GM12864 (cell line): ENCODE results near the gene EML1.

Experiments used
- DNase-seq: peaks from one replicate; pipeline ENCODE4 v3.0.0-alpha.2; 2011; ENCODE audit warnings: low read depth
- H3K4me3 ChIP-seq: 2 replicates; pipeline ENCODE4 v1.5.1; 2011; ENCODE audit warnings: mild to moderate bottlenecking, low read depth, low read length, control low read depth
- TF ChIP-seq, protein P1 (sequence below): IDR thresholded peaks from 2 replicates; pipeline ENCODE4 v1.5.1; 2011; ENCODE audit warnings: low read depth, mild to moderate bottlenecking, moderate library complexity, low read length, control low read depth, inconsistent platforms; ENCODE audit errors: missing control alignments

EML1 gene

DNA sequence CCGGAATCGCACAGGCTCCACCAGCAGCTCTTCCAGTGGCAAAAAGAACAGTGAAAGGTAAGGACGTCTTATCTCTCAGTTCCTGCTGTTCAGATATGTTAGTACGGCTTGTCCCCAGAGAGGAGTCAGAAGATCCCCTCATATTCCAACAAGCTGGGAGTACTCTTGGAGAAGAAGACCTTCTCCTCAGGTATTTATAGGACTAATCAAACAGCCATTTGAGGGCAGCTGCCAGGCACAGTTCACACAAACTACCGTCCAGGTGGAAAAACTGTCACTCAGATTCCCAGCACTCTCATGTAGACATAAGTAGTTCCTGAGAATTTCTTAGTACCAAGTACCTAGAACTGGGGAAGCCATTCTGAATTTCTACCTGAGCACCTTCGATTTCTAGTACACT is 85.3 kb downstream of the EML1 start:
- TF ChIP-seq, protein P1, sequence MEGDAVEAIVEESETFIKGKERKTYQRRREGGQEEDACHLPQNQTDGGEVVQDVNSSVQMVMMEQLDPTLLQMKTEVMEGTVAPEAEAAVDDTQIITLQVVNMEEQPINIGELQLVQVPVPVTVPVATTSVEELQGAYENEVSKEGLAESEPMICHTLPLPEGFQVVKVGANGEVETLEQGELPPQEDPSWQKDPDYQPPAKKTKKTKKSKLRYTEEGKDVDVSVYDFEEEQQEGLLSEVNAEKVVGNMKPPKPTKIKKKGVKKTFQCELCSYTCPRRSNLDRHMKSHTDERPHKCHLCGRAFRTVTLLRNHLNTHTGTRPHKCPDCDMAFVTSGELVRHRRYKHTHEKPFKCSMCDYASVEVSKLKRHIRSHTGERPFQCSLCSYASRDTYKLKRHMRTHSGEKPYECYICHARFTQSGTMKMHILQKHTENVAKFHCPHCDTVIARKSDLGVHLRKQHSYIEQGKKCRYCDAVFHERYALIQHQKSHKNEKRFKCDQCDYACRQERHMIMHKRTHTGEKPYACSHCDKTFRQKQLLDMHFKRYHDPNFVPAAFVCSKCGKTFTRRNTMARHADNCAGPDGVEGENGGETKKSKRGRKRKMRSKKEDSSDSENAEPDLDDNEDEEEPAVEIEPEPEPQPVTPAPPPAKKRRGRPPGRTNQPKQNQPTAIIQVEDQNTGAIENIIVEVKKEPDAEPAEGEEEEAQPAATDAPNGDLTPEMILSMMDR = no peak
- no peak for DNase-seq
- no peak overlapping the region for H3K4me3 ChIP-seq

DNA sequence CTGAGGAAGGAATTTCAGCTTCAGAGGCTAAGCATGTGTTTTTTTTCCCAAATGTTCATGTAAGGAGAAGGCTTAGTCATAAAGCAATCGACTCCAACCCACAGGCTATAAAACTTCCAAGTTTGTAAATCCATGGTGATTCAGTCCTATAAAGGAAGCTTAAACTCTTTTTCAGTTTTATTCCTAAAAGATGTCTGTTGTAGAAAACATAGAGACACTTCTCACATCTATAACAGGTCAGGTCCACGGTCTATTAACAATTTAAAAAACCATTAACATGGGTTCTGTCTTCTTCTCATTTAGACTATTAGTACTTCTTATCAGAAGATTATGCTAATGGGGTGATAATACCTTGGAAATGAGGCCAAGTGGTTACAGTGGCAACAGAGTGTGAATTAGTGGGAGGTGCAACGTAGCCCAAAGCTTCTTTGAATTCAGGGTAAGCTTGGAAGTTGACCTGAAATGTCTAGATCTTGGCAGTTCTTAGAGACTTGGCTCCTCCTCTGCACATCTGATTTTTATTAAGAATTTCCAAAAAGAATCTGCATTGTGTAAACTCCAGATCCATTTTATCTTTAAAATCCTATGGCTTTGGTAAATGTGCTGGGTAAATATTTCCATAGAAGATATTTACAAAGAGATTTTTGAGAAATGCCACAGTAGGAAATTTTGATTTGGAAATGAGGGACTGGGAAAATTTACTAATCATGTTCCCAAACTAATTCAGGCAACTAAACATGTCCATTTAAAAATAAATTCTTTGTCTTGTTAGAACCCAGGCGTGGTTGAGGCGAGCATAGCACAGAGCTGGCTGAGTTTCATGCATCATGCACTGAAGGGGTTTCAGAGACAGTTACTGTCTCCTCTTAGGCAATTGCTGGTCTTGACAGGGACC is 86.4 kb downstream of the EML1 start:
- no peak for DNase-seq
- TF ChIP-seq, protein P1 = no peak
- no peak overlapping the region for H3K4me3 ChIP-seq

DNA sequence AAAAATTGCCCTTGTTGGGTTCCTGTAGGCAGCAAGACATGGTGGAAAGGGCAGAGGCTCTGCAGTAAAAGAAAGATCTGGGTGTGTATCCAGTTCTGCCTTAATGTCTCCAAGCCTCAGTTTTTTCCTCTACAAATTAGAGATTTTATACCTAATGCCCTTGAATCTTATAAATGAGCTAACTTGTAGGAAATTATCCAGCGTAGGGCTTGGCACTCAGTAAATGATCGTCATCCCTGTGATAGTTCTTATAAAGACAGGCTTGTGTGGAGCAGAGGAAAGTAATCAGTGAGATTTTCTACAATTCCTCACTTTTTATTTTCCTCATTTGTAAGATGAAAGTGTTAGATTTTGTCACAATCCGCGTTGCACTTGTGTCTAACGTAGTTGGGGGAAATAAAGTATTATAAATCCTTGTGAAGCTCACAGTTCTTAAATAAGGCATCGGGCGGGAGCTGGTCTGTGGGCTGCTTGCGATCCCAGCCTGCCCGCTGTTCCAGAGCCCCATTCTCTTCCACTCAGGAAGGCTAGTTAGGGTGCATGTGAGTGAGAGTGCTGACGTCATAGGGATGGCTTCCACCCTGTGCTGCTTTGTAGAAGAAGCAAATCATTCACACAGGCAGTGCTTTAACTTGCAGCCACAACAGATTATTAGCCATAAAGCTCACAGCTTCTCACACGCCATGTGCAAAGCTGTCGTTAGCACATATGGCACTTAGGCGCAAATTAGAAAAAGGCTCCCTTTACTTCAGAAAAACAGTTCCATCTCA is 87.6 kb downstream of the EML1 start:
- TF ChIP-seq, protein P1 = no peak
- no peak for DNase-seq
- H3K4me3 ChIP-seq = no peak overlapping the region

DNA sequence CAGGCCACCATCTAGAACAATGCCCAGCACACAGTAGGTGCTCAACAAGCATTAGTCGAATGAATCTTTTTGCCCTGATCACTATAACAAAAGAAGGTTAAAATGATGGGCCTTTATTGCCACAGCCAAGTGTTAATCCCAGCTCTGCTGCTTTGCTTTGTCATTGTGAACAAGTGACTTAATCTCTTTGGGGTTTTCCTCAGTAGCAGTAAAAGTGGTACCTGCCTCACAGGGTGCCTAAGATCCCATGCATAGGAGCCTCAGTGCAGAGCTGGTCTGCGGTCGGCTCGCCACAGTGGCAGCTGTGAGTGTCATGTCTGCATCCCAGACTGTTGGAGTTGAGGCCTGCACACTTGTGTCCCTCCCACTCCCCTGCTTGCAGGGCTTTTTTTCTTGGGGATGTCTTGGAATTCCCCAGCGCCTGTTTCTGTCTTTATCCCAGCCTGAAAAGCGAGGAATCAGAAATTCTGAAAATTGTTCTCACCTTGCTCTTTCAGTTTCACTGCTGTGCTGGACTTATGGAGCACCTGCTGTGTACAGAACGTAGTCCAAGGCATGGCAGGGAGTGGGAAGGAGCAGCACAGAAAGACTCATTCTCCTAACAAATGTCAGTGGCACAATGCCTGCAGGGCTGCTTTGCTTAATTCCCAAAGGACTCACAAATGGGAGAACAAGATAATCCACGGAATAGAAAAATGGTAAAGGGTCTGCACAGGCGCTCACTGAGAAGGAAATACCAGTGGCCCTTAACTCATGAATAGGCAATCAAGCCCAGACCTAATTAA is 90.8 kb downstream of the EML1 start:
- no peak for DNase-seq
- TF ChIP-seq, protein P1 = no peak

DNA sequence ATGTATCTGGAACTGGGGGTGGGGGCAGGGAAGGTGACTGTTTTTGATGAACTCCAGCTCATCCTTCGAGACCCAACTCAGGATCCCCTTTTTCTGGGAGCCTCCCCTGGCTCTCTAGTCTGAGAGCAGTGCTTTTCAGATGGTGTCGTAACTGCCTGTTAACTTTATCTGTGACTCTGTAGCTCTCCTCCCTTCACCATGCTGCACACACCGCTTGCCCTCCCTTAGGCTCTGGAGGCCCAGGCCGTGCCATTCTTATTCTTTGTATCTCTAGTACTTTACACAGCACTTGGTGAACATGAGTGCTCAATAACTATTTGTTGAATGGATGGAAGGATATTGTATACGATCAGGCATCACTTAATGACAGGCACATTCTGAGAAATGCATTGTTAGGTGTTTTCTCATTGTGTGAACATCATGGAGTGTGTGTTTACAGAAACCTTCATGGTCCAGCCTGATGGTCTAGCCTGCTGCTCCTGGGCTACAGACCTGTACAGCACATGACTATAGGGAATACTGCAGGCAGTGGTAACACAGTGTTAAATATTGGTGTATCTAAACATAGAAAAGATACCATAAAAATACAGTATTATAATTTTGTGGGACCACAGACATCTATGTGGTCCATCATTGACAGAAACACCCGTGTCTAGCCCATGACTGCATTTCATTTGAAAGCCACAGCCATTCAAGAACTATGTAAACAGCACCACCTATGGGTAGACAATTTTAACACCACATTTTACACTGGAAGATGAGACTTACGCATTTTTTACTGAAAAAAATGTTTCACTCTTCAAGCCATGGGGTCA is 91.8 kb downstream of the EML1 start:
- TF ChIP-seq, protein P1 = peak; percentile 60
- no peak for DNase-seq
- no peak overlapping the region for H3K4me3 ChIP-seq

More for the DNA sequence above, 90.8 kb downstream of the EML1 start:
- no peak overlapping the region for H3K4me3 ChIP-seq

DNA sequence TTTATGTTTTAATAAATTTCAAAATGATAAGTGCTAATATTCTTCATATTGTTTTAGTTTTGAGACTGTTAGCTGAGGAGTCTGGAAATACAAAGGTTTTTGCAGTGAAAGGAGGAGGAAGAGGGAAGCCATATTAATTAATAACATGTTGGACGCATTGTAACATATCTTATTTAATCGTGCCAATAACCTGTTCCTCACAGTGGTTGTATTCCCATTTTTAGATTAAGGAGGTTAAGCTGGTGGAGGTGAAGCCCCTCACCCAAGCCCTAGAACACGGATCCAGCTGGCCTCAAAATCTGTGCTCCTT is 92.4 kb downstream of the EML1 start:
- DNase-seq = no peak
- no peak overlapping the region for H3K4me3 ChIP-seq
- TF ChIP-seq, protein P1 = no peak
